Endothelial cell of umbilical vein (primary cell): ENCODE data around the gene TBX1.

ENCODE experiments used
- MYC ChIP-seq: IDR thresholded peaks from one replicate; pipeline ENCODE4 v1.6.1; 2011; ENCODE audit warnings: mild to moderate bottlenecking, low read depth, low read length
- POLR2A ChIP-seq: IDR thresholded peaks from 2 replicates; pipeline ENCODE4 v1.6.1; 2012; ENCODE audit warnings: low read depth, mild to moderate bottlenecking, control low read depth, low read length
- POLR2AphosphoS5 ChIP-seq: IDR thresholded peaks from 2 replicates; pipeline ENCODE4 v1.6.1; 2012; ENCODE audit warnings: low read depth, mild to moderate bottlenecking, control low read depth, low read length, moderate library complexity; ENCODE audit not compliant: insufficient read depth
- TF ChIP-seq, protein P1 (sequence below), 2 donors: IDR thresholded peaks; 1 replicate in 1 of 2; 2 replicates in 1 of 2; pipeline ENCODE4 v1.5.1; 2011; ENCODE audit warnings: low read length in 2 of 2, mild to moderate bottlenecking in 2 of 2, moderate library complexity in 2 of 2, control low read depth in 1 of 2, inconsistent platforms in 1 of 2, low read depth in 1 of 2; ENCODE audit not compliant: insufficient read depth in 1 of 2; ENCODE audit errors: extremely low read depth in 1 of 2

DNA sequence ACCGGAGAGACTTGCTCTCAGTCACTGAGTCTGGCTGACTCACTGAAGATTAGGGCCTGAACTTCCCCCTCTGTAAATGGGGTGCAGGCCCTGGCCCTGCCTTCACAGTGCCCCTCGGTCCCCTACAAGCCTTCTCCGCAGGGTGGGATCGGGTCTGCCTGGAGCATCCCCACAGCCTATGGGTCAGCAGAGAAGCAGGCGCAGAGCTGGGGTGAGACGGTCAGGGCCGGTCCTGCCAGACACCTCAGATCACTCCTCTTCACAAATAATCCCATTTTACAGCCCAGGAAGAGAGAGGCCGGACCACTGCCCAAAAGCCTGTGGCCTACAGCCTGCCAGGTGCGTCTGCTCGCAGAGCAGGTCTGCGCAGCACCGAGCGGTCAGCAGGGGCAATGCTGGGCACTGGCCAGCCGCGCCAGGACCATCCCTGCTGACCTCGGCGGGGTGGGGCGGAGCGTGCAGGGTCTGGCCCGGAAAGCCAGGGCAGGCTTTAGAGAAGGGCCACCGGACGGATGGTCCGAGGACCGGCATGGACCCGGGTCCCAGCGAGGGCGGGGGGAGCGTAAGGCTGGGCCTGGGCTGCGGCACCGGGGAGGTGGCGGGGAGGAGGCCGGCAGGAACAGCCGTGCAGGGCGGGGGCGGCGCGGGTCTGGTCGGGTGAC, 46.8 kb upstream of the TBX1 start:
- TF ChIP-seq, protein P1, sequence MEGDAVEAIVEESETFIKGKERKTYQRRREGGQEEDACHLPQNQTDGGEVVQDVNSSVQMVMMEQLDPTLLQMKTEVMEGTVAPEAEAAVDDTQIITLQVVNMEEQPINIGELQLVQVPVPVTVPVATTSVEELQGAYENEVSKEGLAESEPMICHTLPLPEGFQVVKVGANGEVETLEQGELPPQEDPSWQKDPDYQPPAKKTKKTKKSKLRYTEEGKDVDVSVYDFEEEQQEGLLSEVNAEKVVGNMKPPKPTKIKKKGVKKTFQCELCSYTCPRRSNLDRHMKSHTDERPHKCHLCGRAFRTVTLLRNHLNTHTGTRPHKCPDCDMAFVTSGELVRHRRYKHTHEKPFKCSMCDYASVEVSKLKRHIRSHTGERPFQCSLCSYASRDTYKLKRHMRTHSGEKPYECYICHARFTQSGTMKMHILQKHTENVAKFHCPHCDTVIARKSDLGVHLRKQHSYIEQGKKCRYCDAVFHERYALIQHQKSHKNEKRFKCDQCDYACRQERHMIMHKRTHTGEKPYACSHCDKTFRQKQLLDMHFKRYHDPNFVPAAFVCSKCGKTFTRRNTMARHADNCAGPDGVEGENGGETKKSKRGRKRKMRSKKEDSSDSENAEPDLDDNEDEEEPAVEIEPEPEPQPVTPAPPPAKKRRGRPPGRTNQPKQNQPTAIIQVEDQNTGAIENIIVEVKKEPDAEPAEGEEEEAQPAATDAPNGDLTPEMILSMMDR (IDR thresholded peaks at IDR 0.05; ENCODE audit: extremely low read depth in 1 of 2, insufficient read depth in 1 of 2, low read depth in 1 of 2, low read length in 2 of 2) = peak in 1 of 2 donors; percentile 6
- TF ChIP-seq POLR2AphosphoS5 (no peak), MYC (no peak), POLR2A (no peak)
